Mucosa of descending colon (tissue), 3 donors: ENCODE measurements around the gene PLK1. TPM values are rescaled to one million over a fixed set of nuclear protein-coding genes. Genes with fewer than 3 reads are reported as not detected.

Source experiments
- ATAC-seq: fragments of 200-7000 bp; cut with Tn5 transposase; one replicate; pipeline ENCODE4 v1.9.1; 2020; ENCODE audit warnings: mild to moderate bottlenecking, moderate library complexity
- DNase-seq, 3 donors: peaks; one replicate each; pipeline ENCODE4 v3.0.0-alpha.2; 2020
- H3K36me3 ChIP-seq: fragments of 200-600 bp; one replicate; pipeline ENCODE4 v1.8.0; 2021; ENCODE audit warnings: low read depth, mild to moderate bottlenecking
- H3K4me1 ChIP-seq: fragments of 200-600 bp; one replicate; pipeline ENCODE4 v1.8.0; 2021; ENCODE audit warnings: low read depth, mild to moderate bottlenecking
- H3K4me3 ChIP-seq: fragments of 200-600 bp; one replicate; pipeline ENCODE4 v1.8.0; 2021; ENCODE audit warnings: mild to moderate bottlenecking
- H3K9me3 ChIP-seq: fragments of 200-600 bp; one replicate; pipeline ENCODE4 v1.8.0; 2021; ENCODE audit warnings: mild to moderate bottlenecking
- CTCF ChIP-seq: fragments of 200-600 bp; IDR thresholded peaks from one replicate; pipeline ENCODE4 v1.8.0; 2022; ENCODE audit warnings: antibody characterized with exemption, mild to moderate bottlenecking
- intact Hi-C, 2 donors: fragments of 100-400 bp; cut with DNase I in 1 of 2; cut with micrococcal nuclease in 1 of 2; formaldehyde crosslinking; loops; one replicate each; pipeline versions ENCODE4 v1.11.0 to v1.11.1; 2022; cut with DNase I, micrococcal nuclease
- total RNA-seq, 3 donors: library from RNA; stranded (reverse); fragmentation: NEBNext Ultra II Directional in 2 of 3; extraction: Animal tissue kit (Norgen Biotek cat#: 25700) in 2 of 3; gene quantifications; one replicate each; pipeline versions ENCODE4 v1.2.1 to v1.2.4, GENCODE V29; 2021 to 2023
- donor health status: DM: no; HTN: no; CAD: no; lungs with moderate emphysema.
- donor health status: DM: no; HTN: no; CAD: no.
- donor health status: DM: no; HTN: yes; CAD: no.

The PLK1 gene
- total RNA-seq, 3 donors from 2014 or later = 4.7 to 28.6 (median 13.3) TPM

- Histone ChIP-seq H3K4me3 (no peak overlapping the region), H3K9me3 (no peaks in the 10 kb centered on the region), H3K36me3 (peaks cover 3% of the 10 kb centered on the region), H3K4me1 (no peaks in the 10 kb centered on the region)
- TF ChIP-seq CTCF = no peak
- ATAC-seq (no peak), DNase-seq (no peak)
- intact Hi-C loops = no loop called here
Observed at GRCh38 chr16:23692190-23692837, 13.6 kb downstream of the PLK1 start.

GRCh38 chr16:23694265-23694643 is 15.6 kb downstream of the PLK1 start:
- Histone ChIP-seq H3K9me3 (no peaks in the 10 kb centered on the region), H3K4me1 (peaks cover 3% of the 10 kb centered on the region), H3K36me3 (peaks cover 3% of the 10 kb centered on the region), H3K4me3 (no peak overlapping the region)
- ATAC-seq (no peak), DNase-seq (no peak)
- no peak for TF ChIP-seq CTCF
- intact Hi-C loops = no loop called here

DNA sequence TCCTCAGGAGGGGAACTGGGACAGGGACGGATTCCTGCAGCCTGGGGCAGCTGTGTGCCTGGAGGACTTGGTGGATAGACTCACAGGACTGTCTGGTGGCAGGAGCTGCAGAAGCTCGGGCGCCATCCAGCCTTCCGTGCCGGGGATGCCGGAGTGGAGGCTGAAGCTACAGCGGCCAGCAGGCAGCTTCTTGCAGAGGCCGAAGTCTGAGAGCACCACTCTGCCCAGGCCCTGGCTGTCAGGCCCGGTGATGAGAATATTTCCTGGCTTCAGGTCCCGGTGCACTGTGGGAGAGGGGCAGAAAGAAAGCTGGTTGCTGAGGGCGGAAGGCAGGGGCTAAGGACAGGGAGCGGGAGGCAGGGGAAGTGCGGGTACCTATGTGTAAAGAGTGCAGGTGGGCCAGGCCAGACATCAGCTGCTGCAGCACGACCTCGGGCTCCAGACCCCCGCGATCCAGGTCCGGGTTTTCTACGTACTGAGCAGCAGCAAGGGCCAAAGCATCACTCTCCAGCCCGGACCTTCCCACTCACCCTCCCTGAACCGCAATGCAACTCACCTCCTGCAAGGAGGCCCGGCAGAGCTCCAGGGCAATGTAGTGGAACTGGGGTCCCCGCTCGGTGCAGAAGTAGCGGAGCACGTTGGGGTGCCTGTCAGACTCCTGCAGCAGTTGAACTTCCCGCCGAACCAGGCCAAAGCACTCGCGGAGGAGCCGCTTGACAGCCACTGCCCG is 16.1 kb downstream of the PLK1 start:
- no peaks in the 10 kb centered on the region for H3K36me3 ChIP-seq
- H3K4me1 ChIP-seq = peaks cover 3% of the 10 kb centered on the region
- intact Hi-C loops = no loop called here
- DNase-seq (no peak), ATAC-seq (no peak)
- H3K4me3 ChIP-seq = no peak overlapping the region
- TF ChIP-seq CTCF = no peak
- no peaks in the 10 kb centered on the region for H3K9me3 ChIP-seq

GRCh38 chr16:23695756-23696155 is 17.1 kb downstream of the PLK1 start:
- Histone ChIP-seq H3K36me3 (no peaks in the 10 kb centered on the region), H3K4me3 (no peak overlapping the region), H3K4me1 (peaks cover 8% of the 10 kb centered on the region), H3K9me3 (no peaks in the 10 kb centered on the region)
- ATAC-seq = no peak
- no peak for DNase-seq
- no peak for TF ChIP-seq CTCF
- intact Hi-C loops = no loop called here

DNA sequence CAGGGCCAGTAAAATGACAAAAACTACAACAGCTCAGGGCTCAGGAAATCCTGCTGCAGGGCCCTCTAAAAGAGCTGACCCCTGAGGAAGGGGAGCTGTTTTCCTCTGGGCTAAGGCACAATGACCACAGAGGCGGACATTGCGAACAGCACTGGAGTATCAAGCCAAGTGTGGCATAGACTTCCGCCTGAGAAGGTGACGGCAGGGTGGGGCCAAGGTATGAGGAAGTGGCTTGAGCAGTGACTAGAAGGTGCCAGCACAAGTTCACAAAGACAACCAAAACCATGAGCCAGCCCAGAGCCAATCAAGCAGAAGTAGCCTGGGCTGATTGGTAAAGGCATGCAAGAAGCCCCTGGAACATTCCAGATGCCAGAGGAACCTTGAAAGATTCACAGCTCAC is 20.4 kb downstream of the PLK1 start:
- no peak overlapping the region for H3K4me3 ChIP-seq
- no peak for TF ChIP-seq CTCF
- H3K9me3 ChIP-seq = no peaks in the 10 kb centered on the region
- intact Hi-C loops = no loop called here
- H3K36me3 ChIP-seq = no peaks in the 10 kb centered on the region
- DNase-seq (peak; percentile 80 to 92 (median 84)), ATAC-seq (peak; percentile 97)
- H3K4me1 ChIP-seq = peaks cover 8% of the 10 kb centered on the region
